GM12873 (cell line): ENCODE data around the gene ARHGDIG.

Source experiments
- CTCF ChIP-seq: IDR thresholded peaks from 2 replicates; pipeline ENCODE4 v1.5.1; 2012; ENCODE audit warnings: low read depth, mild to moderate bottlenecking, moderate library complexity, low read length, control low read depth; ENCODE audit not compliant: insufficient read depth; ENCODE audit errors: missing control alignments

Gene ARHGDIG

DNA sequence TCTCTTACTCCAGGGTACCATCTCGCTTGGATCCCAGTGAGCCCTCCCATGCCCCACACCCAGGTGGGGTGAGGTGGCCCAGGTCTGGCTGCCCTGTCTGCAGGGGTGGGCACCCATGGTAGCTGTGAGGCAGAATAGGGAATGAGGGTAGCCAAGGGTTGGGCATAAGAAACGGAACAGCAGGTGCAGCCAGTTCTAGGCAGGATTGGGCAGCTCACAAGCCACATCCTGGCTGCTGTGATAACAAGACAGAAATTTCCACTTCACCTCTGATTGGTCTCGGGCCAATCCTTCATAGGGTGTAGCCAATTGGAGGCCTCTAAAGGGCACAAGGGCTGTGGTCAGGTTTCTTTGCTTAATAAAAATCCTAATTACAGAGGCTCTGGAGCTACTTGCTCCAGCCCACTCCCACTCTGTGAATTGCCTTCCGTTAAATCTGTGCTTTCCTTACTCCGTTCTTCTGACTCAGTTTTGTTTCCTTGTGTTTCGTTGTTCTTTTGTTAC is 1.5 kb upstream of the ARHGDIG start:
- TF ChIP-seq CTCF = no peak

DNA sequence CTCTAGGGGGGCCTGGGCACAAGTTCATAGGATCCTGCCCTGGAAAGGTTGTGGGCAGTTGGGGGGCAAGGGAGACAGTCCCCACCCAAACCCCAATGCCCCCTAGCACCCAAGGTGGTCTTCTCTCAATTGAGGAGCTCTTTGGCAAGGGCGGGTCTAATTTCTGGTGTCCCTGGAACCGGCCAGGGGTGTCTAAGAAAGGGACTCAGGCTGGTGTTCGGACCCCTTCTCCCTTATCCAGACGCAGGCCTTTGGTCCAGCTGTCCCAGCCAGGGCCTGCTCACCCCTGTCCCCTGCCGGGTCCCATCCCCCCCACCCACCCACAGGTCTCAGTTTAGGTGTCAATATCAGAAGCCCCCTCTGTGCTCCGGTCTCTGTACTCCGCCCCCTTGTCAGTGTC is 860 bp upstream of the ARHGDIG start:
- no peak for TF ChIP-seq CTCF

DNA sequence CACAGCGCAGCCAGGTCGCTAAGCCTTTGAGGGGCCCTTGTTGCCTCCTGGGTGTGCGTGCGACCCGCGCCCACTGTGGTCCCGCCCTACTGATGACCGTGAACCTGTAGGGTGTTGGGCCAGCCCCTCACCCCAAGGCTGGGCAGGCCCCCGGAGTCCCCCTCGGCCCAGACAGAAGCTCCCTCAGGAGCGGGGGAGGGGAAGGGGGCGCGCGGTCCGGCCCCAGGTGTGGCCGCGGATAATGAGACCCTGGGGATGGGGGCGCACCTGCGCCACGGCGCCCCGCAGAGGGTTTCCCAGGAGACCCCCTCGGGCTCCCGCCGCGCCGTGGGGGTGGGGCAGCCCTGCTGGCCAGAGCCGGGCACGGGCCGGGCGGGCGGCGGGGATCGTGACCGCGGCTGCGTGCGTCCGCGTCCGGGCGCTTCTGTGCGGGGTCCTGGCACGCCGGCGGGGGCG is 358 bp upstream of the ARHGDIG start:
- no peak for TF ChIP-seq CTCF

DNA sequence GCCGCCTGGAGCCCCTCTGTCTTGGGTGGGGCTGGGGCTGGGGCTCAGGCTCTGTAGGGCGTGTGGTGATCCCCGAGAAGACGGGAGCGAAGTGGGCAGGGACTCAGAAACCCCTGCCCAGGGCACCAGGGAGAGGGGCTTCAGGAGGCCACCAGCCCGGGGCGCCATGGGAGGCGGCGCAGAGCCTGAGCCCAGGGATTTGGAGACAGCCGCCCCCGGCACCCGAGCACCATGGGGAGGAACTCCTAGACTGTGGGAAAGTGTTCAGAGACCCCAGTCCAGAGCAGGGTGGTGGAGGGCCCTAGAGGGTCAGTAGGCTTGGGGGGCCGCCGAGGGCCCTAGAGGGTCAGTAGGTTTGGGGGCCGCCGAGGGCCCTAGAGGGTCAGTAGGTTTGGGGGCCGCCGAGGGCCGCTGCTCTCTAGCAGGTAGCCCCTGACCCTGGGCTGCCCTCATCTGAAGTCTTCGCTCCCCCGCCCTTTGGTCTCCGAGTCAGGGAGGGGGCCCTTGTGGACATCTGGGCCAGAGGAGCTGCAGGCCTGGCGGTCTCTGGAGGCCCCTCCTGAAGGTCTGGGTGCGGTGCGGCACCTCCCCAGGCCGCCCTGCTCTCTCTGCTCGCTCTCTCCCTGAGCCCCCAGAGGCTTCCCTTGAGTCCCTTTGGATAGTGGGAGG is 734 bp downstream of the ARHGDIG start:
- TF ChIP-seq CTCF = no peak

GRCh38 chr16:281660-282255 is 1.4 kb downstream of the ARHGDIG start:
- no peak for TF ChIP-seq CTCF

DNA sequence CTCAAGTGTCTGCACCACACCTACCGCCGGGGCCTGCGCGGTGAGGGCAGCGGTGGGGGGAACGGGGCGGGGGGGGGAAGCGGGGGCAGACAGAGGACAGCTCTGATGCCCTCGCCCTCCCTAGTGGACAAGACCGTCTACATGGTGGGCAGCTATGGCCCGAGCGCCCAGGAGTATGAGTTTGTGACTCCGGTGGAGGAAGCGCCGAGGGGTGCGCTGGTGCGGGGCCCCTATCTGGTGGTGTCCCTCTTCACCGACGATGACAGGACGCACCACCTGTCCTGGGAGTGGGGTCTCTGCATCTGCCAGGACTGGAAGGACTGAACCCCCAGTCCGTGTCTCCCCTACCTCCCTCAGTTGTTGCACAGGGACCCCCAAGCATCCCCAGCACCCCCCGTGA is 2.1 kb downstream of the ARHGDIG start:
- TF ChIP-seq CTCF = no peak

GRCh38 chr16:283033-283805 is 2.8 kb downstream of the ARHGDIG start, which contains the start of gene PDIA2:
PDIA2 (plus strand) TSS chr16:283164; CDS start chr16:283170, 6 bp downstream.
- no peak for TF ChIP-seq CTCF
